Measurements from ENCODE around the gene DDI1. TPM values are rescaled to one million over a fixed set of nuclear protein-coding genes. Genes with fewer than 3 reads are reported as not detected.

DDI1 gene
- total RNA-seq (2022; extraction: Qiagen RNA extraction; ENCODE audit: low read depth): not detected in 5 replicates

GRCh38 chr11:104036588-104036987, at the start of gene DDI1:
Gene DDI1 (plus strand): TSS chr11:104036640. CDS start chr11:104036823, 183 bp downstream.

Other genes starting within 250 kb of the DDI1 start
- 5.7 to 8.9 TPM (median 7.5 TPM) in 5 replicates for gene PDGFD, start 127.5 kb downstream of the DDI1 start, total RNA-seq (2022; extraction: Qiagen RNA extraction; ENCODE audit: low read depth)

Measured in A549 treated with ZK216348 at 1 μM for 4 hours (cell line).